H9 (cell line): ENCODE measurements around the gene ALG2. TPM values are rescaled to one million over a fixed set of nuclear protein-coding genes. Genes with fewer than 3 reads are reported as not detected.

Source experiments
- DNase-seq: peaks from one replicate; pipeline ENCODE4 v3.0.0-alpha.2; 2017
- H2AFZ ChIP-seq: one replicate; pipeline ENCODE4 v1.6.1; 2013; ENCODE audit warnings: mild to moderate bottlenecking, low read length, control low read depth, moderate library complexity
- H2AK5ac ChIP-seq: 2 replicates; pipeline ENCODE4 v1.6.1; 2013; ENCODE audit warnings: low read length, control low read depth, mixed read lengths; ENCODE audit not compliant: insufficient read length
- H2BK120ac ChIP-seq: one replicate; pipeline ENCODE4 v1.6.1; 2013; ENCODE audit warnings: low read depth, mild to moderate bottlenecking, low read length, control low read depth, inconsistent platforms; ENCODE audit not compliant: poor library complexity, severe bottlenecking
- H2BK12ac ChIP-seq: 2 replicates; pipeline ENCODE4 v1.6.1; 2013; ENCODE audit warnings: low read length, control low read depth, mixed read lengths, low read depth; ENCODE audit not compliant: insufficient read length
- H2BK15ac ChIP-seq: 2 replicates; pipeline ENCODE4 v1.6.1; 2013; ENCODE audit warnings: low read depth, low read length, control low read depth
- H2BK20ac ChIP-seq: one replicate; pipeline ENCODE4 v1.6.1; 2013; ENCODE audit warnings: low read depth, mild to moderate bottlenecking, low read length, control low read depth, inconsistent platforms; ENCODE audit not compliant: poor library complexity, severe bottlenecking
- H2BK5ac ChIP-seq: 2 replicates; pipeline ENCODE4 v1.6.1; 2013; ENCODE audit warnings: low read length, control low read depth, mixed read lengths; ENCODE audit not compliant: insufficient read length
- H3K14ac ChIP-seq: 2 replicates; pipeline ENCODE4 v1.6.1; 2013; ENCODE audit warnings: low read length, control low read depth; ENCODE audit not compliant: insufficient read depth
- H3K18ac ChIP-seq: 2 replicates; pipeline ENCODE4 v1.6.1; 2013; ENCODE audit warnings: low read depth, mild to moderate bottlenecking, mixed read lengths, low read length, control low read depth; ENCODE audit not compliant: insufficient read length
- H3K23ac ChIP-seq: 2 replicates; pipeline ENCODE4 v1.6.1; 2013; ENCODE audit warnings: low read length, control low read depth, mixed read lengths, low read depth; ENCODE audit not compliant: insufficient read length
- H3K23me2 ChIP-seq: 2 replicates; pipeline ENCODE4 v1.6.1; 2013; ENCODE audit warnings: low read depth, mild to moderate bottlenecking, mixed read lengths, low read length, control low read depth; ENCODE audit not compliant: insufficient read length, poor library complexity, severe bottlenecking
- H3K27ac ChIP-seq: 2 replicates; pipeline ENCODE4 v1.5.1; 2013; ENCODE audit warnings: low read length, control low read depth, mixed read lengths, low read depth; ENCODE audit not compliant: insufficient read length
- H3K27me3 ChIP-seq: 2 replicates; pipeline ENCODE4 v1.6.1; 2013; ENCODE audit warnings: low read length, control low read depth, inconsistent platforms; ENCODE audit not compliant: insufficient read depth
- H3K4ac ChIP-seq: 2 replicates; pipeline ENCODE4 v1.6.1; 2013; ENCODE audit warnings: low read depth, mild to moderate bottlenecking, control low read depth, inconsistent platforms, low read length, moderate library complexity
- H3K4me1 ChIP-seq: 2 replicates; pipeline ENCODE4 v1.6.1; 2013; ENCODE audit warnings: low read length, control low read depth, inconsistent platforms; ENCODE audit not compliant: insufficient read depth
- H3K4me2 ChIP-seq: 2 replicates; pipeline ENCODE4 v1.6.1; 2013; ENCODE audit warnings: low read length, control low read depth, mixed read lengths; ENCODE audit not compliant: insufficient read length, insufficient read depth
- H3K56ac ChIP-seq: 2 replicates; pipeline ENCODE4 v1.6.1; 2013; ENCODE audit warnings: low read depth, mild to moderate bottlenecking, mixed read lengths, low read length, control low read depth; ENCODE audit not compliant: insufficient read length
- H3K79me1 ChIP-seq: 2 replicates; pipeline ENCODE4 v1.6.1; 2013; ENCODE audit warnings: low read depth, mild to moderate bottlenecking, moderate library complexity, low read length, control low read depth, inconsistent platforms; ENCODE audit not compliant: insufficient read depth, poor library complexity, severe bottlenecking
- H3K79me2 ChIP-seq: 2 replicates; pipeline ENCODE4 v1.6.1; 2013; ENCODE audit warnings: low read length, control low read depth, inconsistent platforms; ENCODE audit not compliant: insufficient read depth
- H3K9ac ChIP-seq: 2 replicates; pipeline ENCODE4 v1.6.1; 2013; ENCODE audit warnings: low read length, control low read depth, mixed read lengths; ENCODE audit not compliant: insufficient read length; ENCODE audit errors: extremely low read depth
- H3K9me3 ChIP-seq: one replicate; pipeline ENCODE4 v1.6.1; 2013; ENCODE audit warnings: low read depth, low read length, inconsistent platforms; ENCODE audit not compliant: control insufficient read depth
- H3T11ph ChIP-seq: one replicate; pipeline ENCODE4 v1.6.1; 2013; ENCODE audit warnings: mild to moderate bottlenecking, low read length, control low read depth, inconsistent platforms
- H4K20me1 ChIP-seq: one replicate; pipeline ENCODE4 v1.6.1; 2013; ENCODE audit not compliant: control insufficient read depth, insufficient read length, insufficient read depth
- H4K5ac ChIP-seq: 2 replicates; pipeline ENCODE4 v1.6.1; 2013; ENCODE audit warnings: low read depth, mild to moderate bottlenecking, mixed read lengths, low read length, control low read depth; ENCODE audit not compliant: insufficient read length
- H4K8ac ChIP-seq: replicated peaks from 2 replicates; pipeline ENCODE4 v1.6.1; 2013; ENCODE audit warnings: low read length, control low read depth, mixed read lengths, low read depth; ENCODE audit not compliant: insufficient read length
- H4K91ac ChIP-seq: 2 replicates; pipeline ENCODE4 v1.6.1; 2013; ENCODE audit warnings: low read depth, mild to moderate bottlenecking, moderate library complexity, mixed read lengths, low read length, control low read depth; ENCODE audit not compliant: insufficient read length
- H3K27ac Mint-ChIP-seq, 3 experiments: 2 replicates in 2 of 3; 3 replicates in 1 of 3; pipeline ENCODE4 v1.8.0; 2020 to 2021; ENCODE audit warnings: mixed read lengths in 3 of 3, mild to moderate bottlenecking in 1 of 3, moderate library complexity in 1 of 3
- H3K27me3 Mint-ChIP-seq: 2 replicates; pipeline ENCODE4 v1.8.0; 2021; ENCODE audit warnings: low read depth, mild to moderate bottlenecking, moderate library complexity, mixed read lengths
- H3K36me3 Mint-ChIP-seq, 3 experiments: 2 replicates in 2 of 3; 3 replicates in 1 of 3; pipeline ENCODE4 v1.8.0; 2020 to 2021; ENCODE audit warnings: low read depth in 3 of 3, mixed read lengths in 3 of 3; ENCODE audit not compliant: insufficient read depth in 1 of 3
- H3K4me1 Mint-ChIP-seq, 2 experiments: 2 replicates each; pipeline ENCODE4 v1.8.0; 2020; ENCODE audit warnings: mixed read lengths in 2 of 2
- H3K4me3 Mint-ChIP-seq, 2 experiments: 2 replicates in 1 of 2; 3 replicates in 1 of 2; pipeline ENCODE4 v1.8.0; 2020 to 2021; ENCODE audit warnings: mild to moderate bottlenecking in 2 of 2, mixed read lengths in 2 of 2, moderate library complexity in 1 of 2
- H3K9me3 Mint-ChIP-seq, 2 experiments: 2 replicates in 1 of 2; 3 replicates in 1 of 2; pipeline ENCODE4 v1.8.0; 2020; ENCODE audit warnings: mild to moderate bottlenecking in 2 of 2, mixed read lengths in 2 of 2, moderate library complexity in 1 of 2
- CTCF ChIP-seq: fragments of 200-600 bp; sonication (generic); conservative IDR thresholded peaks from 3 replicates; pipeline ENCODE4 v1.8.0; 2021; ENCODE audit warnings: antibody characterized with exemption, mild to moderate bottlenecking
- WGBS: extraction: QIAGEN DNeasy Blood & Tissue Kit; methylation state at CpG from one replicate; pipeline ENCODE4 v1.1.7; 2013; ENCODE audit warnings: missing lambda C conversion rate, low lambda C conversion rate, mixed read lengths; ENCODE audit not compliant: insufficient read length; ENCODE audit errors: extremely low coverage; 5-methylcytosine and 5-hydroxymethylcytosine counted together
- total RNA-seq: library from RNA; stranded (reverse); gene quantifications from 2 replicates; pipeline ENCODE4 v1.2.1, GENCODE V29; 2021

Gene ALG2
- total RNA-seq, 1 experiment from 2014 or later: 30.1 TPM

GRCh38 chr9:99184110-99184474 is 37.6 kb downstream of the ALG2 start:
- H3K79me1 ChIP-seq: no peaks in the 10 kb centered on the region
- no peak for TF ChIP-seq CTCF
- H2BK5ac ChIP-seq: no peak overlapping the region
- no peak overlapping the region for H3K27ac ChIP-seq
- no peak overlapping the region for H4K5ac ChIP-seq
- no peak overlapping the region for H2BK120ac ChIP-seq
- peaks cover 3% of the 10 kb centered on the region for H3K27me3 Mint-ChIP-seq
- H3K4me2 ChIP-seq: no peak overlapping the region
- H3K4ac ChIP-seq: no peak overlapping the region
- H3K9me3 ChIP-seq: no peaks in the 10 kb centered on the region
- no peaks in the 10 kb centered on the region for H3K36me3 Mint-ChIP-seq
- no peak overlapping the region; the same call in 1 of the 2 replicates for H3K14ac ChIP-seq
- no CpG with 5 or more reads among the region's 10 CpGs for WGBS
- no peak overlapping the region for H2BK12ac ChIP-seq
- no peak for DNase-seq
- no peak overlapping the region for H2BK20ac ChIP-seq
- peaks cover 20 to 21% of the 10 kb centered on the region in 2 experiments for H3K4me1 Mint-ChIP-seq
- H4K91ac ChIP-seq: no peak overlapping the region
- H3K4me1 ChIP-seq: no peaks in the 10 kb centered on the region; the same call in 1 of the 2 replicates
- H4K20me1 ChIP-seq: no peaks in the 10 kb centered on the region
- H4K8ac ChIP-seq: no peak overlapping the region
- H3K4me3 Mint-ChIP-seq: no peak overlapping the region
- no peak overlapping the region for H3K23ac ChIP-seq
- no peaks in the 10 kb centered on the region for H3K27me3 ChIP-seq
- H3K9ac ChIP-seq: no peak overlapping the region
- H3K18ac ChIP-seq: no peak overlapping the region
- no peak overlapping the region for H3K27ac Mint-ChIP-seq
- H3K23me2 ChIP-seq: no peaks in the 10 kb centered on the region
- H3K79me2 ChIP-seq: no peaks in the 10 kb centered on the region
- no peak overlapping the region for H2BK15ac ChIP-seq
- H3T11ph ChIP-seq: no peak overlapping the region
- no peak overlapping the region for H2AFZ ChIP-seq
- no peak overlapping the region for H2AK5ac ChIP-seq
- H3K56ac ChIP-seq: no peak overlapping the region
- H3K9me3 Mint-ChIP-seq: no peaks in the 10 kb centered on the region; a peak in 1 of 5 replicates
